ENCODE results near the gene APH1B. TPM values are rescaled to one million over a fixed set of nuclear protein-coding genes. Genes with fewer than 3 reads are reported as not detected.

Gene APH1B
- total RNA-seq, 1 experiment from 2014 or later, result 20.9 TPM

GRCh38 chr15:63339006-63339766 is 61.8 kb downstream of the APH1B start:
- Histone ChIP-seq H3K14ac (ENCODE audit: insufficient read depth, low read length) (no peak overlapping the region), H3K79me1 (ENCODE audit: insufficient read depth, low read depth, low read length, poor library complexity, severe bottlenecking) (no peaks in the 10 kb centered on the region), H2BK20ac (ENCODE audit: low read depth, low read length, poor library complexity, severe bottlenecking) (no peak overlapping the region), H3K56ac (ENCODE audit: insufficient read length, low read depth, low read length) (no peak overlapping the region), H2BK5ac (ENCODE audit: insufficient read length, low read length) (no peak overlapping the region), H3K4me2 (ENCODE audit: insufficient read depth, insufficient read length, low read length) (peak overlapping the region; percentile 34), H3K18ac (ENCODE audit: insufficient read length, low read depth, low read length) (no peak overlapping the region), H3K9me3 (ENCODE audit: control insufficient read depth, low read depth, low read length) (no peaks in the 10 kb centered on the region), H2AFZ (ENCODE audit: low read length) (no peak overlapping the region), H3K27me3 (ENCODE audit: insufficient read depth, low read length) (no peaks in the 10 kb centered on the region), H4K5ac (ENCODE audit: insufficient read length, low read depth, low read length) (no peak overlapping the region), H3T11ph (ENCODE audit: low read length) (no peak overlapping the region), H2BK12ac (ENCODE audit: insufficient read length, low read depth, low read length) (no peak overlapping the region), H3K23me2 (ENCODE audit: insufficient read length, low read depth, low read length, poor library complexity, severe bottlenecking) (peaks cover 6% of the 10 kb centered on the region), H3K4ac (ENCODE audit: low read depth, low read length) (no peak overlapping the region), H3K4me1 (ENCODE audit: insufficient read depth, low read length) (peaks cover 16% of the 10 kb centered on the region), H2AK5ac (ENCODE audit: insufficient read length, low read length) (no peak overlapping the region), H3K23ac (ENCODE audit: insufficient read length, low read depth, low read length) (no peak overlapping the region), H3K79me2 (ENCODE audit: insufficient read depth, low read length) (no peaks in the 10 kb centered on the region), H2BK15ac (ENCODE audit: low read depth, low read length) (no peak overlapping the region), H3K9ac (ENCODE audit: extremely low read depth, insufficient read length, low read length) (no peak overlapping the region), H4K8ac (replicated peaks; ENCODE audit: insufficient read length, low read depth, low read length) (no peak overlapping the region), H4K91ac (ENCODE audit: insufficient read length, low read depth, low read length) (no peak overlapping the region), H3K27ac (ENCODE audit: insufficient read length, low read depth, low read length) (no peak overlapping the region), H4K20me1 (ENCODE audit: control insufficient read depth, insufficient read depth, insufficient read length) (no peaks in the 10 kb centered on the region), H2BK120ac (ENCODE audit: low read depth, low read length, poor library complexity, severe bottlenecking) (no peak overlapping the region)
- H3K9me3 Mint-ChIP-seq, result no peaks in the 10 kb centered on the region
- peak overlapping the region in 1 of 2 experiments; percentile 72; a peak in 1 of 5 replicates for H3K4me3 Mint-ChIP-seq
- no peak for TF ChIP-seq CTCF (conservative IDR thresholded peaks at IDR 0.05)
- peaks cover 51 to 53% of the 10 kb centered on the region in 2 experiments for H3K4me1 Mint-ChIP-seq
- no CpG with 5 or more reads among the region's 10 CpGs for WGBS (ENCODE audit: extremely low coverage, insufficient read length, low lambda C conversion rate)
- no peaks in the 10 kb centered on the region for H3K36me3 Mint-ChIP-seq (ENCODE audit: insufficient read depth in 1 of 3, low read depth in 3 of 3)
- no peak for DNase-seq
- H3K27me3 Mint-ChIP-seq (ENCODE audit: low read depth), result peaks cover 8% of the 10 kb centered on the region
- peak overlapping the region in 1 of 3 experiments; percentile 91; a peak in 2 of 7 replicates for H3K27ac Mint-ChIP-seq
